ENCODE measurements around the gene FSTL4.

- no peak for TF ChIP-seq MAX (IDR thresholded peaks at IDR 0.05)
- no peak for TF ChIP-seq CTCF (IDR thresholded peaks at IDR 0.05; ENCODE audit: low read depth, low read length, missing input control)
- TF ChIP-seq GABPA (IDR thresholded peaks at IDR 0.05 in 1 of 2, conservative IDR thresholded peaks at IDR 0.05 in 1 of 2), result no peak
- TF ChIP-seq ZBTB33 (IDR thresholded peaks at IDR 0.05), result no peak
- no peak for TF ChIP-seq RAD21 (IDR thresholded peaks at IDR 0.05)
These were observed 46.3 kb downstream of the FSTL4 start for GRCh38 chr5:133565993-133566392.

All from liver (tissue), 3 donors.